Adrenal gland (tissue), 5 donors: ENCODE results near the gene MAP3K6.

Experiments
- POLR2A ChIP-seq, 2 donors: fragments of 450-650 bp; IDR thresholded peaks; one replicate each; pipeline ENCODE4 v1.6.1; 2017; ENCODE audit warnings: antibody characterized with exemption in 2 of 2, mild to moderate bottlenecking in 2 of 2, moderate library complexity in 1 of 2
- TF ChIP-seq, protein P1 (sequence below), 6 experiments: fragments of 450-650 bp in 4 of 6; fragments of 200-600 bp in 2 of 6; sonication (generic) in 1 of 6; IDR thresholded peaks; 1 replicate in 5 of 6; 2 replicates in 1 of 6; pipeline versions ENCODE4 v1.5.1 to v1.8.0; 2016 to 2021; ENCODE audit warnings: antibody characterized with exemption in 6 of 6, mild to moderate bottlenecking in 2 of 6, moderate library complexity in 1 of 6
- donor health status: DM: no; HTN: no; CAD: no.

DNA sequence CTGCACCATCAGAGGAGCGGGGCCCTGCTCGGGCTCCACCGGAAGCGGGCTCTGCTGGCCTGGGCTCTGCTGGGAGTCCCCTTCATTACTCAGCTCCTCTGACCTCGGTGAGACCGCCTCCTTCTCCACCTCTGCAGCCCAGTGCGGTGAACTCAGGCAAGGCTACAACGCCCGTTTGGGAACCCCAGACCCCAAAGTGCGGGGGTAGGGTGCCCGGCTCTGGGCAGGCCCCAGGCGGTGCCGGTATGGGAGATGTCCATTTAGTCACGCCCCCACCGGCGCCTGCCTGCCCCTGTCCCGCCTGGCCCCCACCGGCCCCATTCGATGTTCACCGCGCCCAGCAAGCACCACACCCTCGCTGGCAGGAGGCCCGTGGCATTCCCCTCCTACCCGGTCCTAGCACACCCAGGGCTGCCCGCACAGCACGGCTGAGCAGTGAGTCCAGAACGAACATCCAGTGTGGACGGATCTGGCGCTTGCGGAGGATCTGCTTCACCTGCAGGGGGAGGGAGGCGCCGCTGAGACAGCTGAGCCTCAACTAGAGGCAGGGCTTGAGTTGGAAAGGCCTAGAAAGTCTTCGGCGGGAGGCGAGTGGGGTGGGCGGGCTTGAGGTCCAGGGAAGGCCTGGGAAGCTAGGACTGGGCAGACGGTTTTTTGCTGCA, 10.0 kb downstream of the MAP3K6 start:
- TF ChIP-seq, protein P1, sequence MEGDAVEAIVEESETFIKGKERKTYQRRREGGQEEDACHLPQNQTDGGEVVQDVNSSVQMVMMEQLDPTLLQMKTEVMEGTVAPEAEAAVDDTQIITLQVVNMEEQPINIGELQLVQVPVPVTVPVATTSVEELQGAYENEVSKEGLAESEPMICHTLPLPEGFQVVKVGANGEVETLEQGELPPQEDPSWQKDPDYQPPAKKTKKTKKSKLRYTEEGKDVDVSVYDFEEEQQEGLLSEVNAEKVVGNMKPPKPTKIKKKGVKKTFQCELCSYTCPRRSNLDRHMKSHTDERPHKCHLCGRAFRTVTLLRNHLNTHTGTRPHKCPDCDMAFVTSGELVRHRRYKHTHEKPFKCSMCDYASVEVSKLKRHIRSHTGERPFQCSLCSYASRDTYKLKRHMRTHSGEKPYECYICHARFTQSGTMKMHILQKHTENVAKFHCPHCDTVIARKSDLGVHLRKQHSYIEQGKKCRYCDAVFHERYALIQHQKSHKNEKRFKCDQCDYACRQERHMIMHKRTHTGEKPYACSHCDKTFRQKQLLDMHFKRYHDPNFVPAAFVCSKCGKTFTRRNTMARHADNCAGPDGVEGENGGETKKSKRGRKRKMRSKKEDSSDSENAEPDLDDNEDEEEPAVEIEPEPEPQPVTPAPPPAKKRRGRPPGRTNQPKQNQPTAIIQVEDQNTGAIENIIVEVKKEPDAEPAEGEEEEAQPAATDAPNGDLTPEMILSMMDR (IDR thresholded peaks at IDR 0.05), result no peak
- TF ChIP-seq POLR2A (IDR thresholded peaks at IDR 0.05), result no peak
